Lung (tissue), 12 donors: Measurements from ENCODE around the gene MT1X. TPM values are rescaled to one million over a fixed set of nuclear protein-coding genes. Genes with fewer than 3 reads are reported as not detected.
A peak's percentile ranks its signal among the peaks of the same experiment; 100 is the strongest.

Source experiments
- ATAC-seq: fragments of 200-7000 bp; cut with Tn5 transposase; one replicate; pipeline ENCODE4 v1.9.1; 2020; ENCODE audit warnings: moderate number of reproducible peaks; ENCODE audit not compliant: insufficient read depth, low FRiP score
- DNase-seq, 3 donors: peaks; one replicate each; pipeline ENCODE4 v3.0.0-alpha.2; 2013 to 2017
- H3K27ac ChIP-seq, 2 donors: one replicate each; pipeline ENCODE4 v1.5.1; 2013; ENCODE audit warnings: mild to moderate bottlenecking in 2 of 2, moderate library complexity in 2 of 2, control low read depth in 1 of 2, inconsistent platforms in 1 of 2, low read depth in 1 of 2, low read length in 1 of 2
- H3K27me3 ChIP-seq, 3 donors: one replicate each; pipeline ENCODE4 v1.5.1; 2013; ENCODE audit warnings: low read length in 2 of 3; ENCODE audit not compliant: control insufficient read depth in 3 of 3, insufficient read depth in 3 of 3
- H3K36me3 ChIP-seq, 4 donors: one replicate each; pipeline ENCODE4 v1.5.1; 2013; ENCODE audit warnings: low read length in 4 of 4, mild to moderate bottlenecking in 1 of 4, moderate library complexity in 1 of 4; ENCODE audit not compliant: control insufficient read depth in 4 of 4, insufficient read depth in 4 of 4
- H3K4me1 ChIP-seq, 5 donors: one replicate each; pipeline ENCODE4 v1.5.1; 2013; ENCODE audit warnings: low read length in 5 of 5, mild to moderate bottlenecking in 2 of 5, moderate library complexity in 1 of 5; ENCODE audit not compliant: control insufficient read depth in 5 of 5, insufficient read depth in 5 of 5
- H3K4me3 ChIP-seq: one replicate; pipeline ENCODE4 v1.5.1; 2013; ENCODE audit warnings: mild to moderate bottlenecking, control low read depth, moderate library complexity
- H3K9ac ChIP-seq, 2 donors: one replicate each; pipeline ENCODE4 v1.5.1; 2013; ENCODE audit warnings: low read length in 2 of 2, control low read depth in 1 of 2; ENCODE audit not compliant: insufficient read depth in 1 of 2
- H3K9me3 ChIP-seq, 4 donors: one replicate each; pipeline ENCODE4 v1.5.1; 2013; ENCODE audit warnings: low read length in 3 of 4, mild to moderate bottlenecking in 1 of 4, moderate library complexity in 1 of 4; ENCODE audit not compliant: control insufficient read depth in 4 of 4, insufficient read depth in 3 of 4
- CTCF ChIP-seq: IDR thresholded peaks from 2 replicates; pipeline ENCODE4 v1.5.1; 2012; ENCODE audit warnings: mild to moderate bottlenecking; ENCODE audit errors: control extremely low read depth, extremely low read depth
- WGBS, 2 donors: extraction: QIAGEN DNeasy Blood & Tissue Kit; methylation state at CpG; one replicate each; pipeline ENCODE4 v1.1.7; 2013; 5-methylcytosine and 5-hydroxymethylcytosine counted together
- polyA plus RNA-seq, 2 donors: library from polyadenylated mRNA; stranded (reverse); fragments of 200-250 nt; gene quantifications; one replicate each; pipeline ENCODE4 v1.2.1, GENCODE V29; 2013
- total RNA-seq, 2 donors: library from RNA; depleted of rRNA in 1 of 2; stranded (reverse); fragments of >200 nt in 1 of 2; gene quantifications; one replicate each; pipeline ENCODE4 v1.2.1, GENCODE V29; 2014 to 2021
- donor health status: control.
- donor health status: control.
- donor health status: Bipolar disorder and iron deficiency.
- donor health status: healthy.
- donor health status: DM: yes; HTN: yes; CAD: no.

Gene MT1X
- total and polyA plus RNA-seq, 4 donors, result 39.3 to 989 (median 306) TPM

DNA sequence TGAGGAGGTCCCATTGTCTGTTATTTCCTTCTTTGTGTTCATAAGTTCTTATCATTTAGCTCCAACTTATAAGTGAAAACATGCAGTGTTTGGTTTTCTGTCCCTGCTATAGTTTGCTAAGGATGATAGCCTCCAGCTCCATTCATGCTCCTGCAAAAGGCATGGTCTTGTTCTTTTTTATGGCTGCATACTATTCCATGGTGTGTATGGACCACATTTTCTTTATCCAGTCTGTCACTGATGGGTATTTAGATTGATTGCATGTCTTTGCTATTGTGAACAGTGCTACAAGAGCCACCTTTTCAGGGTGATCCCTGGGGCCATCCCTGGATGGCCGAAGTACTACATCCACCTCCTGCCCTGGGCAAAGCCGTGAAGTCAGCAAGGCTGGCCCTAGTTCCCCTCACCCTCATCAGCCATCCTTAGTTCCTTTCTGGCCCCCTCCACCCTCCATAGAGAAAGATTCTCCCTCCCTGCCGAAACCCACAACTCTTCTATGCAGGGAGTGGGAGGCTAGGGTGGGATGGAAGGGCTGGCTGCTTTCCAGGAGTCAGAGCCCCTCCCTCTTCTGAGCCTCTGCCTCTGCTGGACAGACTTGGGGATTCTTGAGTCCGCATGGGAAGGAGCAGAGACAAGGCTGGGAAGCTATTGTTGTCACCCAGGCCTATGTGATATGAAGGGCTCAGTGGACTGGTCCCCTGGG is 8.3 kb downstream of the MT1X start:
- no peak overlapping the region for H3K9ac ChIP-seq
- H3K4me1 ChIP-seq, result peaks cover 0 to 2% (median 0%) of the 10 kb centered on the region in 5 donors
- 83 to 96% methylated on average over 4 of the region's 4 CpGs for WGBS, 2 donors
- DNase-seq, result no peak
- H3K27me3 ChIP-seq, result no peaks in the 10 kb centered on the region
- no peak overlapping the region for H3K4me3 ChIP-seq
- H3K9me3 ChIP-seq, result no peaks in the 10 kb centered on the region
- TF ChIP-seq CTCF, result no peak
- no peak for ATAC-seq
- no peak overlapping the region for H3K27ac ChIP-seq
- H3K36me3 ChIP-seq, result no peaks in the 10 kb centered on the region

DNA sequence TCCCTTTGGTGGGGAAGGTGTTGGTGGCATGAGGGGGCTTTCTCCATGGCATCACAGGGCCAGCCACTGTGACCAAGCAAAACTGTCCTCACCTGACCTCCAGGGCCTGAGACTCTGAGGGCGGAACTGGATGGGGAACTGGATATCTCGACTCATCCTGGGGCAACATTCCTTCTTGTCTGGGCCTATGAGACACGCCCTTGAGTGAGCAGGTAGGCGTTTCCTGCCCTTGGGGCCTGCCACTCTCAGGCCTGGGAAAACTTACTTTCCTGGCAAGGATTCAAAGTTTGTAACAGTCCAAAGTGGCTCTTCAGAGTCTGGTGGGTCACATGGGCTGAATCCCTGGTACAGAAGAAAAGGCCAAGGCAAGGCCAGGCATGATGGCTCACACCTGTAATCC is 9.6 kb downstream of the MT1X start:
- TF ChIP-seq CTCF, result no peak
- no peaks in the 10 kb centered on the region for H3K36me3 ChIP-seq
- no peak overlapping the region for H3K27ac ChIP-seq
- 57 to 73% methylated on average over 4 of the region's 4 CpGs for WGBS, 2 donors
- ATAC-seq (peak; percentile 82), DNase-seq (peak; percentile 64 to 83 (median 73))
- H3K9ac ChIP-seq, result no peak overlapping the region
- no peak overlapping the region for H3K4me3 ChIP-seq
- H3K27me3 ChIP-seq, result no peaks in the 10 kb centered on the region
- H3K9me3 ChIP-seq, result no peaks in the 10 kb centered on the region
- H3K4me1 ChIP-seq, result peaks cover 0 to 2% (median 0%) of the 10 kb centered on the region in 5 donors

DNA sequence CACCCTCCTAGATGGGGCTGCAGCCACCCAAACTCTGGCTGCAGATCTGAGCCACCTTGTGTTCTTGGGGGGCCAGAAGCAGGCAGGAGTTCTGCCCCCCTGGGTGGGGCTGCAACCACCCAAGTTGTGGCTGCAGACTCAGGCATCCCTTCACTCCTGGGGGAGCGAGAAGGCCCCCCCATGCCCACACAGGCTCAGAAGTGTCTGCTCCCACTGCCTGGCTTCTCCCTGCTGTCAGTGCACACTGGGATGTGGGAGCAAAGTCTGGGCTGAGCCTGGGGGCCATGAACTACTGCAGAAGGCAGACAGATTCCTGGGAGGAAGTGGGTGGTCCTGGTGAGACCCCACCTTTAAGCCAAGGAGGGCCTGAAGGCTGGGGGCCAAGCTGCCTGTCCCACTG is 13.0 kb downstream of the MT1X start:
- H3K27me3 ChIP-seq, result no peaks in the 10 kb centered on the region
- DNase-seq, result no peak
- no peak for TF ChIP-seq CTCF
- no peak for ATAC-seq
- peaks cover 0 to 3% (median 0%) of the 10 kb centered on the region in 4 donors for H3K9me3 ChIP-seq
- H3K36me3 ChIP-seq, result no peaks in the 10 kb centered on the region
- no peak overlapping the region for H3K4me3 ChIP-seq
- H3K27ac ChIP-seq, result no peak overlapping the region
- WGBS, 2 donors, result 83 to 100% methylated on average over 1 of the region's 1 CpG
- H3K9ac ChIP-seq, result no peak overlapping the region
- peaks cover 0 to 2% (median 0%) of the 10 kb centered on the region in 5 donors for H3K4me1 ChIP-seq
